OCI-LY7 (cell line): ENCODE data around the gene DCC. TPM values are rescaled to one million over a fixed set of nuclear protein-coding genes. Genes with fewer than 3 reads are reported as not detected.

Experiments
- BruUV-seq: library from RNA; stranded (reverse); fragments of 400-500 nt; replicated peaks from 2 replicates; lab custom pipeline; 2021; lab: Mats Ljungman, UMichigan
- CTCF ChIA-PET: fragments of 300-600 bp; sonication (Branson Sonifier 250); formaldehyde crosslinking; loops from one replicate; lab custom pipeline; 2022; ENCODE audit warnings: antibody characterized with exemption; ENCODE audit not compliant: unreplicated experiment; lab: Charles Lee
- POLR2A ChIA-PET: fragments of 300-600 bp; sonication (Branson Sonifier 250); formaldehyde crosslinking; loops from one replicate; lab custom pipeline; 2022; ENCODE audit warnings: antibody characterized with exemption; lab: Charles Lee
- DNase-seq: peaks from one replicate; pipeline ENCODE4 v3.0.0-alpha.2; 2015; ENCODE audit warnings: low spot score
- H2AFZ ChIP-seq: fragments of 200-600 bp; sonication (generic), shearing (Covaris generic); 2 replicates; pipeline ENCODE4 v1.6.1; 2014; ENCODE audit warnings: mild to moderate bottlenecking, antibody characterized with exemption, low read length, moderate library complexity
- H3K27ac ChIP-seq: fragments of 200-600 bp; sonication (generic); 2 replicates; pipeline ENCODE4 v1.5.1; 2014; ENCODE audit warnings: mixed run types, low read depth, mild to moderate bottlenecking, moderate library complexity, low read length, inconsistent platforms; ENCODE audit not compliant: poor library complexity, severe bottlenecking
- H3K36me3 ChIP-seq: fragments of 200-600 bp; sonication (generic); 2 replicates; pipeline ENCODE4 v1.6.1; 2014; ENCODE audit warnings: mild to moderate bottlenecking, antibody characterized with exemption, low read length, moderate library complexity, mixed read lengths; ENCODE audit not compliant: insufficient read depth
- H3K4me1 ChIP-seq: fragments of 200-600 bp; sonication (generic); 2 replicates; pipeline ENCODE4 v1.5.1; 2014; ENCODE audit warnings: mild to moderate bottlenecking, low read length; ENCODE audit not compliant: insufficient read depth, poor library complexity, severe bottlenecking
- H3K4me2 ChIP-seq: fragments of 200-600 bp; sonication (generic); 2 replicates; pipeline ENCODE4 v1.6.1; 2014; ENCODE audit warnings: mild to moderate bottlenecking, low read length
- H3K4me3 ChIP-seq: fragments of 200-600 bp; sonication (generic); 2 replicates; pipeline ENCODE4 v1.5.1; 2014; ENCODE audit warnings: mild to moderate bottlenecking, low read depth, low read length; ENCODE audit not compliant: poor library complexity, severe bottlenecking
- H3K79me2 ChIP-seq: fragments of 200-600 bp; sonication (generic); 2 replicates; pipeline ENCODE4 v1.6.1; 2016; ENCODE audit warnings: low read depth, mild to moderate bottlenecking, low read length, moderate library complexity, mixed read lengths; ENCODE audit not compliant: insufficient read depth
- H3K9me2 ChIP-seq: fragments of 200-600 bp; sonication (generic); 2 replicates; pipeline ENCODE4 v1.6.1; 2016; ENCODE audit warnings: mild to moderate bottlenecking, low read length, mixed read lengths; ENCODE audit not compliant: insufficient read depth
- H3K9me3 ChIP-seq: fragments of 200-600 bp; sonication (generic); 2 replicates; pipeline ENCODE4 v1.6.1; 2014; ENCODE audit warnings: mild to moderate bottlenecking, mixed run types, low read length, mixed read lengths
- H4K20me1 ChIP-seq: fragments of 200-600 bp; sonication (generic); 2 replicates; pipeline ENCODE4 v1.6.1; 2014; ENCODE audit warnings: mild to moderate bottlenecking, antibody characterized with exemption, low read length, moderate library complexity, mixed read lengths; ENCODE audit not compliant: insufficient read depth
- EZH2phosphoT487 ChIP-seq: fragments of 200-600 bp; sonication (generic); IDR thresholded peaks from 2 replicates; pipeline ENCODE4 v1.6.1; 2018; ENCODE audit warnings: low read depth, borderline replicate concordance, mild to moderate bottlenecking, mixed run types, antibody characterized with exemption, low read length, moderate library complexity, mixed read lengths
- intact Hi-C: fragments of 100-400 bp; cut with micrococcal nuclease; formaldehyde crosslinking; loops from one replicate; pipeline ENCODE4 v1.10.0; 2022; ENCODE audit not compliant: unreplicated experiment
- total RNA-seq, 2 experiments: library from RNA; depleted of rRNA in 1 of 2; stranded (reverse); fragments of >200 nt in 1 of 2; shearing (Covaris generic) in 1 of 2; gene quantifications; 2 replicates each; pipeline ENCODE4 v1.2.3, GENCODE V29; 2014 to 2022
- TF ChIP-seq, protein P1 (sequence below): fragments of 200-600 bp; sonication (generic); conservative IDR thresholded peaks from 2 replicates; pipeline ENCODE4 v1.5.1; 2014; ENCODE audit warnings: mild to moderate bottlenecking, antibody characterized with exemption, low read length, moderate library complexity, mixed read lengths

Gene DCC
- total RNA-seq, 2 experiments from 2014 or later = not detected

DNA sequence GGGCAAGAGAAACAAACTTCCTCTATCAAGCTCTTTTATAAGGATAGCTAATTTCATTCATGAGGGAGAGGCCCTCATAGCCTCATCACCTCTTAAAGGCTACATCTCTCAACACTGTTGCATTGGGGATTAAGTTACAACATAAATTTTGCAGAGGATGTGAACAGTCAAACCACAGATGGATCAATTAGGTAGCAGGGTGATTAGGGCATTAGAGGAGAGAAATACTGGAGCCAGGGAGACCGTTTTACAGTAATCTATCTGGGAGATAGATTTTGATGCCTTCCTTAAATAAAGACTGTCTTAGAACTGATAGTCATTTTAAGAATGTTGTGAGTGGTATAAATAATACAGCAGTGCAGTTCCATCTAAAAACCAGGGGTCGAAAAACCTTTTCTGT is 258.9 kb downstream of the DCC start:
- ChIA-PET CTCF (no interaction called here), POLR2A (no interaction called here)
- H3K9me2 ChIP-seq = no peaks in the 10 kb centered on the region
- H4K20me1 ChIP-seq = no peaks in the 10 kb centered on the region
- no peaks in the 10 kb centered on the region for H3K4me1 ChIP-seq
- TF ChIP-seq, protein P1, sequence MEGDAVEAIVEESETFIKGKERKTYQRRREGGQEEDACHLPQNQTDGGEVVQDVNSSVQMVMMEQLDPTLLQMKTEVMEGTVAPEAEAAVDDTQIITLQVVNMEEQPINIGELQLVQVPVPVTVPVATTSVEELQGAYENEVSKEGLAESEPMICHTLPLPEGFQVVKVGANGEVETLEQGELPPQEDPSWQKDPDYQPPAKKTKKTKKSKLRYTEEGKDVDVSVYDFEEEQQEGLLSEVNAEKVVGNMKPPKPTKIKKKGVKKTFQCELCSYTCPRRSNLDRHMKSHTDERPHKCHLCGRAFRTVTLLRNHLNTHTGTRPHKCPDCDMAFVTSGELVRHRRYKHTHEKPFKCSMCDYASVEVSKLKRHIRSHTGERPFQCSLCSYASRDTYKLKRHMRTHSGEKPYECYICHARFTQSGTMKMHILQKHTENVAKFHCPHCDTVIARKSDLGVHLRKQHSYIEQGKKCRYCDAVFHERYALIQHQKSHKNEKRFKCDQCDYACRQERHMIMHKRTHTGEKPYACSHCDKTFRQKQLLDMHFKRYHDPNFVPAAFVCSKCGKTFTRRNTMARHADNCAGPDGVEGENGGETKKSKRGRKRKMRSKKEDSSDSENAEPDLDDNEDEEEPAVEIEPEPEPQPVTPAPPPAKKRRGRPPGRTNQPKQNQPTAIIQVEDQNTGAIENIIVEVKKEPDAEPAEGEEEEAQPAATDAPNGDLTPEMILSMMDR = no peak
- no peak for TF ChIP-seq EZH2phosphoT487
- intact Hi-C loops = no loop called here
- no peak overlapping the region for H2AFZ ChIP-seq
- DNase-seq = no peak
- H3K9me3 ChIP-seq = no peaks in the 10 kb centered on the region
- no peaks in the 10 kb centered on the region for H3K79me2 ChIP-seq
- no peak overlapping the region for H3K27ac ChIP-seq
- no peaks in the 10 kb centered on the region for H3K36me3 ChIP-seq
- no TSS peak for BruUV-seq
- H3K4me3 ChIP-seq = no peak overlapping the region
- no peak overlapping the region for H3K4me2 ChIP-seq

DNA sequence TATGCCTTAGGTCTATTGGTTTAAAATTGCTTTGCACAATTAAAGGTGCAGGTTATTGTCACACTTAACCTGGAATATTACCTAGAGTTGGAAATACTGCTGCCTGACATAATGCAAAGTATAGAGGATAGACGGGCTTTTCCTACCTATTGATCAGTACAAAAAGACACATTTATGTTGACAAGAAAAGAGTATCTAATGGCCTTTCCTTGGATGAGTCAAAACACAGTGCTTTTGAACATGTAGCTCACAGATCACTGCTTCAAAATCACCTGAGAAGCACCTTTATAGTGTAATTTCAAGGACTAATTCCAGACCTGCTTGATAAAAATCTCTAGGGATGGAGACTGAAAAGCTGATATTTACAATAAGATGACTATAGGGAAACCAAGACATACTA is 262.8 kb downstream of the DCC start:
- Histone ChIP-seq H3K4me3 (no peak overlapping the region), H3K79me2 (no peaks in the 10 kb centered on the region), H3K9me2 (no peaks in the 10 kb centered on the region), H2AFZ (no peak overlapping the region), H3K4me2 (no peak overlapping the region), H3K9me3 (no peaks in the 10 kb centered on the region), H3K27ac (no peak overlapping the region), H3K4me1 (no peaks in the 10 kb centered on the region), H4K20me1 (no peaks in the 10 kb centered on the region), H3K36me3 (no peaks in the 10 kb centered on the region)
- TF ChIP-seq, protein P1 = no peak
- TF ChIP-seq EZH2phosphoT487 = no peak
- intact Hi-C loops = no loop called here
- no TSS peak for BruUV-seq
- ChIA-PET POLR2A (no interaction called here), CTCF (no interaction called here)
- no peak for DNase-seq

DNA sequence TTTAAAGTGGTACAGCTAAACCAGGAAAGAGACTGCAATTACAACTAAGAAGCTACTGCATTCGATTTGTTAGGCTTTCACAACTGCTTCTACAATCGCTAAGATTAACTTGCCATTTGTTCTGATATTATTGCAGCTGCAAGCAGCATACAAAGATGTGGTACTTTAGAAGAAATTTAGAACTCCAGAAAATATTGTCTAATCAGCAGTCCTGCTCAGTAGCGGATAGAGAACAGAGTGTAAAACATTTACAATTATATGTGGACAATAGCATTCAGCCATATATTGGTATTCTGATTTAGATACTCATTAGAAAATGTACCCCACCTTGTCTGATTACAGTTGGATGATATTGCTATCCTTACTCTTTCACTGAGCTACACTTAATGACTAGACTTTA is 265.3 kb downstream of the DCC start:
- TF ChIP-seq EZH2phosphoT487 = no peak
- TF ChIP-seq, protein P1 = no peak
- H3K9me3 ChIP-seq = no peaks in the 10 kb centered on the region
- intact Hi-C loops = no loop called here
- H3K4me3 ChIP-seq = no peak overlapping the region
- ChIA-PET POLR2A (interaction anchor here (0.5 kb wide), 1 partner anchor 197 kb away, joined by 3 read pairs; no protein-coding TSS in a partner anchor), CTCF (no interaction called here)
- H3K79me2 ChIP-seq = no peaks in the 10 kb centered on the region
- H3K4me2 ChIP-seq = no peak overlapping the region
- no TSS peak for BruUV-seq
- no peaks in the 10 kb centered on the region for H3K4me1 ChIP-seq
- H3K36me3 ChIP-seq = no peaks in the 10 kb centered on the region
- no peak for DNase-seq
- no peak overlapping the region for H3K27ac ChIP-seq
- no peaks in the 10 kb centered on the region for H3K9me2 ChIP-seq
- H4K20me1 ChIP-seq = no peaks in the 10 kb centered on the region
- H2AFZ ChIP-seq = no peak overlapping the region
